GM18520 (cell line): ENCODE results near the gene ZSCAN1.
"Not testable (repeated sequence)": the region's sequence is repeated elsewhere in the genome, so short reads cannot be mapped to it uniquely, and the experiment has no call there.

Experiments
- ATAC-seq: cut with Tn5 transposase; IDR thresholded peaks from one replicate; pipeline ENCODE4 v1.9.1; 2021; ENCODE audit not compliant: unreplicated experiment

The ZSCAN1 gene

GRCh38 chr19:58033741-58034476 is at the start of gene ZSCAN1:
ZSCAN1 (plus strand) TSS chr19:58034025; CDS start chr19:58037837, 3,812 bp downstream.
- ATAC-seq, result no peak

GRCh38 chr19:57992841-57993240 is 41.0 kb upstream of the ZSCAN1 start:
- no peak for ATAC-seq

- ATAC-seq, result no peak
These were observed 33.1 kb upstream of the ZSCAN1 start for GRCh38 chr19:58000677-58001076.

GRCh38 chr19:58001895-58002369 is 31.9 kb upstream of the ZSCAN1 start:
- ATAC-seq, result no peak

GRCh38 chr19:58002384-58003173 is 31.2 kb upstream of the ZSCAN1 start, which contains the start of gene ZNF606:
ZNF606 (minus strand) TSS chr19:58002820; CDS start chr19:58001319, 1,501 bp downstream.
- peak; percentile 93 for ATAC-seq

GRCh38 chr19:58003174-58003828 is 30.5 kb upstream of the ZSCAN1 start:
- ATAC-seq, result no peak

GRCh38 chr19:58007285-58007684 is 26.5 kb upstream of the ZSCAN1 start:
- ATAC-seq, result no peak

GRCh38 chr19:58008877-58009276 is 24.9 kb upstream of the ZSCAN1 start:
- not testable (repeated sequence) for ATAC-seq

- ATAC-seq, result no peak
These were observed 24.5 kb upstream of the ZSCAN1 start for GRCh38 chr19:58009301-58009665.

GRCh38 chr19:58009666-58010301 is 24.0 kb upstream of the ZSCAN1 start:
- ATAC-seq, result no peak

- ATAC-seq, result no peak
These were observed 23.3 kb upstream of the ZSCAN1 start for GRCh38 chr19:58010507-58010906.

GRCh38 chr19:58014141-58014540 is 19.7 kb upstream of the ZSCAN1 start:
- ATAC-seq, result no peak

GRCh38 chr19:58020129-58020528 is 13.7 kb upstream of the ZSCAN1 start:
- ATAC-seq, result no peak

- ATAC-seq, result no peak
These were observed 12.1 kb upstream of the ZSCAN1 start for GRCh38 chr19:58021541-58022282.

- no peak for ATAC-seq
These were observed 11.6 kb upstream of the ZSCAN1 start for GRCh38 chr19:58022283-58022660.

GRCh38 chr19:58024661-58025060 is 9.2 kb upstream of the ZSCAN1 start:
- ATAC-seq, result no peak

GRCh38 chr19:58034477-58034793 is 610 bp downstream of the ZSCAN1 start:
- no peak for ATAC-seq

GRCh38 chr19:58035863-58036262 is 2.0 kb downstream of the ZSCAN1 start:
- no peak for ATAC-seq

GRCh38 chr19:58037927-58038687 is 4.3 kb downstream of the ZSCAN1 start:
- no peak for ATAC-seq

- no peak for ATAC-seq
These were observed 4.9 kb downstream of the ZSCAN1 start for GRCh38 chr19:58038688-58039204.
